Right lobe of liver (tissue), 6 donors: ENCODE results near the gene POLL. TPM values are rescaled to one million over a fixed set of nuclear protein-coding genes. Genes with fewer than 3 reads are reported as not detected.

Source experiments
- ATAC-seq, 4 donors: fragments of 200-7000 bp; cut with Tn5 transposase; one replicate each; pipeline ENCODE4 v1.9.1; 2020; ENCODE audit warnings: mild to moderate bottlenecking in 4 of 4, moderate library complexity in 4 of 4
- DNase-seq, 3 donors: peaks; one replicate each; pipeline ENCODE4 v3.0.0-alpha.2; 2020
- H3K27ac ChIP-seq, 3 donors: fragments of 200-600 bp; one replicate each; pipeline ENCODE4 v1.8.0; 2022
- H3K27me3 ChIP-seq, 2 donors: fragments of 200-600 bp; one replicate each; pipeline ENCODE4 v1.8.0; 2022
- H3K36me3 ChIP-seq, 4 donors: fragments of 200-600 bp; sonication (generic) in 1 of 4; one replicate each; pipeline versions ENCODE4 v1.5.1 to v1.8.0; 2017 to 2022; ENCODE audit warnings: control low read depth in 1 of 4
- H3K4me1 ChIP-seq, 4 donors: fragments of 200-600 bp; sonication (generic) in 1 of 4; one replicate each; pipeline versions ENCODE4 v1.5.1 to v1.8.0; 2017 to 2022; ENCODE audit warnings: control low read depth in 1 of 4
- H3K4me3 ChIP-seq, 3 donors: fragments of 200-600 bp; one replicate each; pipeline ENCODE4 v1.8.0; 2022
- H3K9me3 ChIP-seq, 4 donors: fragments of 200-600 bp; sonication (generic) in 1 of 4; one replicate each; pipeline versions ENCODE4 v1.5.1 to v1.8.0; 2017 to 2022; ENCODE audit warnings: control low read depth in 1 of 4
- CTCF ChIP-seq, 4 donors: fragments of 200-600 bp in 3 of 4; fragments of 450-650 bp in 1 of 4; IDR thresholded peaks; one replicate each; pipeline versions ENCODE4 v1.5.1 to v1.8.0; 2016 to 2022; ENCODE audit warnings: antibody characterized with exemption in 4 of 4, mild to moderate bottlenecking in 2 of 4
- POLR2A ChIP-seq: fragments of 450-650 bp; IDR thresholded peaks from one replicate; pipeline ENCODE4 v1.6.1; 2017; ENCODE audit warnings: antibody characterized with exemption, mild to moderate bottlenecking
- WGBS: methylation state at CpG from one replicate; pipeline ENCODE4 v1.1.6; 2018; ENCODE audit warnings: low coverage, low lambda C conversion rate; ENCODE audit not compliant: insufficient coverage; ENCODE audit errors: missing lambda C conversion rate; 5-methylcytosine and 5-hydroxymethylcytosine counted together
- intact Hi-C, 2 donors: fragments of 100-400 bp; cut with DNase I; formaldehyde crosslinking; loops; one replicate each; pipeline versions ENCODE4 v1.11.2 to v1.14.1; 2022
- microRNA-seq, 2 donors: library from miRNA; unstranded; fragments of <30 nt; microRNA quantifications; one replicate each; pipeline ENCODE4, GENCODE V29; 2019 to 2020
- small RNA-seq, 2 experiments: library from RNA; depleted of rRNA; stranded (forward); fragments of <200 nt; gene quantifications; one replicate each; pipeline ENCODE3, GENCODE V24; 2016
- total RNA-seq, 6 experiments: library from RNA; depleted of rRNA in 2 of 6; stranded (reverse); fragments of >200 nt in 2 of 6; fragmentation: NEBNext Ultra II Directional in 3 of 6; extraction: Animal tissue kit (Norgen Biotek cat#: 25700) in 3 of 6; gene quantifications; one replicate each; pipeline versions ENCODE4 v1.1.0 to v1.2.4, GENCODE V29; 2016 to 2023
- donor health status: DM: no; HTN: yes; CAD: no.
- donor health status: DM: no; HTN: no; CAD: no.
- donor health status: DM: no; HTN: no; CAD: no.
- donor health status: DM: no; HTN: yes; CAD: no.
- donor health status: DM: no; HTN: yes; CAD: no.

POLL gene
- total RNA-seq, 6 experiments from 2014 or later: 8.4 to 15.5 (median 13.2) TPM

GRCh38 chr10:101529725-101530553 is 58.1 kb downstream of the POLL start:
- WGBS: 83% methylated on average over 4 of the region's 4 CpGs
- H3K27me3 ChIP-seq: no peaks in the 10 kb centered on the region
- H3K4me3 ChIP-seq: no peak overlapping the region
- no peaks in the 10 kb centered on the region for H3K4me1 ChIP-seq
- no peak overlapping the region for H3K27ac ChIP-seq
- DNase-seq: no peak
- H3K36me3 ChIP-seq: no peaks in the 10 kb centered on the region
- no peaks in the 10 kb centered on the region for H3K9me3 ChIP-seq
- ATAC-seq: no peak
- intact Hi-C loops: no loop called here
- TF ChIP-seq POLR2A: no peak
- TF ChIP-seq CTCF (IDR thresholded peaks at IDR 0.05): no peak

DNA sequence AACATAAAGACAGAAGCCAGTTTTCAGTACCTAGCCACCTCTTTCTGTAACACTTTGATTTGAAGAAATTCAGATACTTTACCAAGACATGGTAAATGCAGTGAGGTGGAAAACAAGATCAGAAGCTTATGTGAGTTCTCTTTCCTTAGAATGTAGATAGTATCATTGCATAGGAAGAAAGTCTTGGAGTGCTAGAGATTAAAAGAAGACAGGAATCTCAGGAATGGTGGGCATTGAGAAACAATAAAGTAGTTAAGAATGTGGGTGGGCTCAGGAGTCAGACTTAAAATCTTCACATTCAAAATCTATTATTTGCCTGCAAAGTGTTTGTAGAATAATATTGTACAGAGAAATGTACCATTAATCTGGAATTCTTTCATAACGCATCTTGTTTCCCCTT is 58.9 kb downstream of the POLL start:
- 74% methylated on average over 1 of the region's 1 CpG for WGBS
- Histone ChIP-seq H3K27ac (no peak overlapping the region), H3K36me3 (no peaks in the 10 kb centered on the region), H3K27me3 (no peaks in the 10 kb centered on the region), H3K4me1 (no peaks in the 10 kb centered on the region), H3K4me3 (no peak overlapping the region), H3K9me3 (no peaks in the 10 kb centered on the region)
- ATAC-seq (no peak), DNase-seq (no peak)
- intact Hi-C loops: no loop called here
- no peak for TF ChIP-seq CTCF (IDR thresholded peaks at IDR 0.05)
- TF ChIP-seq POLR2A: no peak

Small RNAs within 50 kb of the gene (microRNA-seq; reads per million reads assigned to microRNA genes)
- gene MIR3158-1: 0 reads per million in 2 donors
- 0 reads per million in 2 donors for gene MIR3158-2

Small RNAs within 50 kb of the gene (small RNA-seq; reads per million reads assigned to genes)
- gene MIR3158-1: 0 reads per million in 2 experiments
- gene RNU6-1165P: 0 reads per million in 2 experiments

Other genes with a start within 250 kb of the POLL start
- 1 to 10 TPM; 4.8 to 8.4 (median 6.5) TPM for gene BTRC, start 234.1 kb downstream of the POLL start, total RNA-seq
- gene DPCD, start 64 bp upstream of the POLL start, total RNA-seq: 1 to 10 TPM; 2.2 to 4.3 (median 3.5) TPM
- 10 to 100 TPM; 15.1 to 29.5 (median 25.6) TPM for gene FBXW4, start 106.9 kb upstream of the POLL start, total RNA-seq
- not detected for gene FGF8, start 187.9 kb upstream of the POLL start, total RNA-seq
- 10 to 100 TPM in 3 of 6 experiments, 1 to 10 TPM in 3; 4.7 to 31.8 (median 8.6) TPM for gene NPM3, start 195.2 kb upstream of the POLL start, total RNA-seq
- gene OGA, start 230.2 kb upstream of the POLL start, total RNA-seq: 10 to 100 TPM; 34.7 to 52.2 (median 36.7) TPM